BJ (cell line): ENCODE data around the gene ABCC4. TPM values are rescaled to one million over a fixed set of nuclear protein-coding genes. Genes with fewer than 3 reads are reported as not detected.

Experiments used
- CTCF ChIA-PET: fragments of 350-600 bp; formaldehyde crosslinking; extraction: SDS; loops from one replicate; lab custom pipeline; 2021; ENCODE audit warnings: antibody characterized with exemption, inconsistent platforms; lab: Yijun Ruan, JAX
- POLR2A ChIA-PET: fragments of 300-600 bp; sonication (Branson Sonifier 250); formaldehyde crosslinking; extraction: SDS; loops from one replicate; lab custom pipeline; 2021; ENCODE audit warnings: antibody characterized with exemption; lab: Charles Lee
- DNase-seq: peaks from one replicate; pipeline ENCODE4 v3.0.0-alpha.2; 2011; ENCODE audit warnings: low read depth
- H3K27me3 ChIP-seq: 2 replicates; pipeline ENCODE4 v1.6.0; 2011; ENCODE audit warnings: low read length; ENCODE audit not compliant: control insufficient read depth, insufficient read depth
- H3K36me3 ChIP-seq: 2 replicates; pipeline ENCODE4 v1.5.1; 2011; ENCODE audit warnings: low read length; ENCODE audit not compliant: control insufficient read depth, insufficient read depth
- H3K4me3 ChIP-seq: 2 replicates; pipeline ENCODE4 v1.5.1; 2011; ENCODE audit warnings: low read depth, mild to moderate bottlenecking, control low read depth, low read length
- CTCF ChIP-seq: IDR thresholded peaks from 2 replicates; pipeline ENCODE4 v1.5.1; 2011; ENCODE audit warnings: low read depth, mild to moderate bottlenecking, control low read depth, inconsistent platforms, low read length, moderate library complexity; ENCODE audit not compliant: insufficient read depth
- polyA plus RNA-seq: library from polyadenylated mRNA; depleted of rRNA; stranded (reverse); fragments of >200 nt; gene quantifications from 2 replicates; pipeline ENCODE4 v1.2.3, GENCODE V29; 2011

Gene ABCC4
- polyA plus RNA-seq, 1 experiment = 11.2 TPM

DNA sequence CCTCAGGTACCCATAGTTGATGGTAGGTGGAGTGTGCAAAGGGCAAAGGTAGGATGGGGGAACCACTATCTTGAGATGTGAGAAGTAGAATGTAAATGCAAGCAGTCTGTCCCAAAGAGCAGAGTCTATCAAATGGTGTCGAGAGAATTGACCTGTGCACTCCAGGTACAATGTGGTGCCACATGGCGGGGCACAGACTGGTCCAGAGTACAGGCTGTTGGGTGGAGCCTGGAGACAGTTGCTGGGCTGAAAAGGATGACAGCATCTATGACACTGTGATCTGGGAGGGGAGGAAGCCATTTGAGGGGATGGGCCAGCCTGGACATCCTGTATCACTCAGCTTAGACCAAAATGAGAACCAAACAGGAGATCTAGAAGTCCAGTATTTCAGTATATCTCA, 180.6 kb downstream of the ABCC4 start:
- TF ChIP-seq CTCF = no peak
- ChIA-PET POLR2A (no interaction called here), CTCF (interaction anchor here (1.0 to 1.1 kb wide), 2 partner anchors 8 to 29 kb away, joined by 3 read pairs; no protein-coding TSS in a partner anchor)
- no peaks in the 10 kb centered on the region for H3K36me3 ChIP-seq
- no peaks in the 10 kb centered on the region for H3K27me3 ChIP-seq
- H3K4me3 ChIP-seq = no peak overlapping the region
- DNase-seq = no peak

DNA sequence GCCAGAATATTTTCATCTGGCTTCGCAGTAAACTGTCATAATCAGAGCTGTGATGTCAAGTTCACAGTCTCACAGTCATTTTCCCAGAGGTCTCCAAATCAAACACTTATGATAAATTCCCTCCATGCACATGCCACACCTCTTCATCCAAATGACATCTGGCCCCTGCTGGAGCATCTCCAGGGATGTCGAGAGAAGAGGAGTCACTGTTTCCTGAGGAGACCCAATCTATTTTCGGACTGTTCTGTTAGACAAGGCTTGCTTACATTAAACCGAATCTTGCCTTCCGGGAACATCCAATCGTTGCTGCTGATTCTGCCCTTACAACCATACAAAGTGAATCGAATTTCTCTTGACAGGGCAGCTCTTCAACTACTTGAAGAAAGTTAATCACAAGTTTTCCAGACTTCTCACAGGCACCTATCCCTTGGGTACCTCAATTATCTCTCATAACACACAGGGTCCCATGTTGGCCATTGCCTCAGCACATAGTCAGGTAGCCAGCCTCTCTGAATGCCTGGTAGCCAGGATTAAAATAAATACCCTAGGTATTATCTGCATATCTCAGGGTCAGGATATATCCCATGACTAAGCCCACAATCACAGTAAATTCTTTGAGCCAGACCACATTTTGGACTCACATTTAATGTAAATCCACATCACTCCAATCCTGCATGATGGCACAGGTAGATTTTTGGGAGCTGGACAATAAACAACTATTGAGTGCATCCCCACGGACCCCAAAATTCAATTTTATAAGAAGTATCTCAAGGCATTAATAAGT, 182.5 kb downstream of the ABCC4 start:
- Histone ChIP-seq H3K4me3 (no peak overlapping the region), H3K36me3 (no peaks in the 10 kb centered on the region), H3K27me3 (no peaks in the 10 kb centered on the region)
- DNase-seq = no peak
- POLR2A ChIA-PET = no interaction called here
- no peak for TF ChIP-seq CTCF
- CTCF ChIA-PET = interaction anchor here (0.6 to 1.1 kb wide), 2 partner anchors 286 to 418 kb away, joined by 3 read pairs; no protein-coding TSS in a partner anchor

DNA sequence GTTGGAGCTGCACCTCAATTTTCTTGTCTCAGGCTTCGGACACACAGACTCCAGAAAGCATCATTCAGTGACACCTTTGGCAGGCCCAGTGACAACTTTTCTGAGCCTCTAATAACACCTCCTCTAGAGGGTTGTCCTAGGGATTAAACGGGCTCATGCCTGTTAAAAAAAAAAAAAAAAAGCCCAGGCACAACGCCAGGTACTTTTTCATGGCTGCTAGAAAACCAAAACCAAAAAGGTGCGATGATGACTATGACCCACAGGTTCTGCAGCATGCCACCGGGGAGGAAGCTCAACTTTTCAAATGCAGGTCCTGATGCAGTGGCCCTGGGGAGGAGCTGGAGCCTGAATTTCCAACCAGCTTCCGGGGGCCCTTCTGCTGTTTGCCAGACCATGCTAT, 184.2 kb downstream of the ABCC4 start:
- no peaks in the 10 kb centered on the region for H3K36me3 ChIP-seq
- CTCF ChIA-PET = no interaction called here
- no peak for TF ChIP-seq CTCF
- H3K4me3 ChIP-seq = no peak overlapping the region
- POLR2A ChIA-PET = no interaction called here
- H3K27me3 ChIP-seq = no peaks in the 10 kb centered on the region
- no peak for DNase-seq

GRCh38 chr13:95115525-95115924, 185.7 kb downstream of the ABCC4 start:
- POLR2A ChIA-PET = no interaction called here
- no peak for TF ChIP-seq CTCF
- no peak overlapping the region for H3K4me3 ChIP-seq

GRCh38 chr13:95113601-95114000, 187.7 kb downstream of the ABCC4 start:
- POLR2A ChIA-PET = no interaction called here
- TF ChIP-seq CTCF = no peak

More at GRCh38 chr13:95115525-95115924, 185.7 kb downstream of the ABCC4 start:
- no peak for DNase-seq
- Histone ChIP-seq H3K27me3 (no peaks in the 10 kb centered on the region), H3K36me3 (no peaks in the 10 kb centered on the region)
- CTCF ChIA-PET = no interaction called here

More at GRCh38 chr13:95113601-95114000, 187.7 kb downstream of the ABCC4 start:
- Histone ChIP-seq H3K36me3 (peaks cover under 1% of the 10 kb centered on the region; the same call in 1 of the 2 replicates), H3K27me3 (no peaks in the 10 kb centered on the region), H3K4me3 (no peak overlapping the region)
- no peak for DNase-seq
- CTCF ChIA-PET = interaction anchor here (1.1 kb wide), 2 partner anchors 7 to 8 kb away, joined by 3 read pairs; no protein-coding TSS in a partner anchor
